HG02571 (cell line): Measurements from ENCODE around the gene INVS.
"Not testable (repeated sequence)": the region's sequence is repeated elsewhere in the genome, so short reads cannot be mapped to it uniquely, and the experiment has no call there.

Source experiments
- ATAC-seq: cut with Tn5 transposase; IDR thresholded peaks from one replicate; pipeline ENCODE4 v1.9.1; 2021; ENCODE audit warnings: mild to moderate bottlenecking, moderate library complexity; ENCODE audit not compliant: unreplicated experiment

INVS gene

DNA sequence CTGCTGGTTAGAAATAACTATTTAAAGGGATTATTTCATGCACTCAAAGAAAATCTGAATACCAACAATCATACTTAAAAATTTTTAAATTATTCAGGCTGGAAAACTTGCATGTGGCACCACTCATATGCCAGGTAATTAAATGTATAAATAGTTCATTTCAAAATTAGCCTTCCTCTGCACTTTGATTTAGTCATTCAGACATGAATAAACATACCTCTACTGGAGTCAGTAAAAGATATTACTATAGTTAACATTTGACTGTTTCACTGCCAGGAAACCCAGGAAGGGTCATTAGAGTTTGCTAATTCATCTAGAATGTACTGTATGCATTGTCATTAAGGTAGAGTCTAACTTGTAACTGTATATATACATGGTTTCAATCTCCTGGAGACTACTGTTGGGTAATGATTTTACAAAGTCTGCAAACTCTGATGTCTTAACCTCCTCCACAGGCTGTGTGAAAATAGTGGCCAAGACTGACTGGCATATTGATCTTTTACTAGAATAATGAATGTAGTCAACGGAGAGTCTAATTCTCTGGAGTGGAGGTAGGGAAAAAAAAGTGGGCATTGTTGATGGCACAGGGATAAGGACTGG, 210.0 kb downstream of the INVS start:
- no peak for ATAC-seq

DNA sequence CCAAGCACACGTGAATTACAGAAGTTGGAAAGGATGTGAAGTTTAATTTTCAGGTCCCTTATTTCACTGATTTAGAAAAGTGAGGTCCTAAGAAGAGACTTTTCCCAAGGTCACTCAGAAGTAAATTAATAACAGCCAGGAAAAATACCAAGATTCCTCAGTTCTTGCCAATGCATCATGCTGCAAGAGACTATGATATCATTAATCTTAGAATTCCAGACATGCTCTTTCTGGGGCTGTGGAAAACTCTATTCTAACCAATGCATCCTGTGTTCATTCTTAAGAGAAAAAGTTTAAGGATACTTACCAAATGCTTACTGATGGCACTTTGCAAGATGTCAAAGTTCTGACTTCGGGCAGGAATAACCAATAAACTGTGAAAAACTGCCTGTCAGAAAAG, 210.9 kb downstream of the INVS start:
- ATAC-seq, result no peak

DNA sequence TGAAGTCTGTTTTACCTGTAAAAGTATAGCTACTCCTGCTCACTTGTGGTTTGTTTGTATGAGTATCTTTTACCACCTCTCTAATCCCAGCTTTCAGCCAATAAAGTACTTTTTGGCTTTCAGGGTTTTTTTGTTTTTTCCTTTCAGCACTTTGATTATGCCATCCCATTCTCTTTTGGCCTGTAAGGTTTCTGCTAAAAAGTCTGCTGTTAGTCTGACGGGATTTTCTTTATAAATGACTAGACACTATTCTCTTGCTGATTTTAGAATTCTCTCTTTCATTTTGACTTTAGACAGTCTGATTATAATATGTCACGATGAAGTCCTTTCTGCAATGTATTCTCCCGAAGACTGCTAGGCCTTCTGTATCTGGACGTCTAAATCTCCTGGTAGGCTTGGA, 216.5 kb downstream of the INVS start:
- no peak for ATAC-seq

DNA sequence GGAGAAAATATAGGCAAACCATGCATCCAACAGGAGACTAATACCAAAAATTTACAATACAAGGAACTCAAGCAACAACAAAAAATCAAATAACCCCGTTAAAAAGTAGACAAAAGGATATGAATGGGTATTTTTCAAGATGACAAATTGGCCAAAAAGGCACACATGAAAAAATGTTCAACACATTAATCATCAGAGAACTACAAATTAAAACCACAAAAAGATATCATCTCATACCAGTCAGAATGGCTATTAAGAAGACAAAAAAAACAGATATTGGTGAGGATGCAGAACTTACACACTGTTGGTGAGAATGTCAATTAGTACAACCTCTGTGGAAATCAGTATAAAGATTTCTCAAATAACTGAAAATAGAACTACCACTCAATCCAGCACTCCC, 218.7 kb downstream of the INVS start:
- ATAC-seq, result no peak

DNA sequence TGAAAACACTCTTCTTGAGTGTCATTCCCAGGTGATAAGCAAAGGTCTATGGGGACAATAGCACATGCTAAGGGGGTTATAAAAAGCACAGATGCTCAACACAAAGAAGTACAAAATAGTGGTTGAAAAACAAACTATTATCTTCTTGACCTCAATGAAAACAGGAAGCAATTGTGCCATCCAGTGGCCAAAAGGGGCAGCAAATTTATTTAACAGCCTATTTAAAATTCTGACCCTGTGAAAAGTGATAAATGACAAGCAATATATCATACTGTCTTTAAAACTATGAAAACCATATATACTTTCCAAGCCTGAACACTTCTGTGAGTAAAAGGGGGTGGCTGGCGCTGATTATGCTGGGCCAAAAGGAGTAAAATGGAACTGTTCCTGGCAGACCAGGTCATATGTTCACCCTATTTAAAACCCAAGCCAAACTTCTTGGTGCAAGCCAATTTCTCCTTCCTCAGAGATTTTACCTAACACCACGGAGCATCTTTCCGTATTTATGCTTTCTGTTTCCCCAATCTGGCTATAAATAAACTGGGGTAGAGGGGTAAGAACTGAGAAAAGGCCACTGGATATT, 224.0 kb downstream of the INVS start:
- no peak for ATAC-seq

DNA sequence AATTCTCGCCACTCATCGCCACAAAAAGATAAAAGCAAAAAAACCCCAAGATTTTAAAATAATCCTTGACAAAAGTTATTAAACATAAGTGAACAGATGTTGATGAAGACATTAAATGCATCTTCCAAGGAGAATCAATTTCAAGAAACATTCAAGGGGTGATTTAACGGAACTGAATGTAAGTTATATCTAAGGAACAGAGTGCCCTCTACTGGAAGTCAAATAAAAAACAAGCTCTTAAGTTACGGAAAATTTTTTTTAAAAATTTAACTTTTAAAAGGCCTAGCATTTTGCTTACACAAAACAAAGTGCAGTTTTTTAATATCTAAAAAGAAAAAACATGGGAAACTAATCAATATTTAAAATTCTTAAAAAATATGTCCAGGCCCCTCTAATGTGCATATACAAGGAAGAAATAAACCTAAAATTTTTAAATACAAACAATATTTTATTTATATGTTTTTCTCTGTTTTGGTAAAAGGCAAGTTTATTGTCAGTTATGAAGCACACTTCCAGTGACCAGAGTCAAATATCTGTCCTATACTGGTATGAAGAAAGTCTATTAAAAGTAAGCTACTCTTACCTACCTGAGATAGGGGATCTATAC, 225.7 kb downstream of the INVS start:
- ATAC-seq, result no peak

DNA sequence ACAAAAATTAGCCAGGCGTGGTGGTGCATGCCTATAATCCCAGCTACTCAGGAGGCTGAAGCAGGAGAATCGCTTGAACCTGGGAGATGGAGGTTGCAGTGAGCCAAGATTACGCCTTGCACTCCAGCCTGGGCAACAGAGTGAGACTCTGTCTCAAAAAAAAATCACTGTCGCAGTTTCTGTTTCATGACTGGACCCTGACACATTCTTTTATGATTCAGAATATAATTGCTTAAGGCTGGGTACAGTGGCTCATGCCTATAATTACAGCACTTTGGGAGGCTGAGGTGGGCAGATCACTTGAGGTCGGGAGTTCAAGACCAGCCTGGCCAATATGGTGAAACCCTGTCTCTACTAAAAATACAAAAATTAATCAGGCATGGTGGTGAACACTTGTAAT, 239.7 kb downstream of the INVS start:
- not testable (repeated sequence) for ATAC-seq

DNA sequence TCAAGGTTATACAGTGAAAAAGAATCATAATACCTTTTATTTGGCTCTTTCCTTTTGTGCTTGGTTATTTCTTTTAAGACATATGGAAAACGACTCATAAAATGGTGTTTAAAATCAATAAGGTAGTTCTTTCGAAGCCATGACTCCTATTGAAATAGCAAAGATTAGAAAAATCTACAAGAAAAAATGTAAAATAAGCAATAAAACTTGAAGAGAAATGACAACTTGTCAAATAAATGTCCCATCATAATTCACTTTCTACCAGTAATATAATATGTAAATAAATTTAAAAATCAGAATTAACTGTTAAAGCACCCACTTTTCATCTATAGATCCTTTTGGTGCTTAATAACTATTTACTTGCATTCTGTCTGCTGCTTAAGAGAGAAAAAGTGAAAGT, 241.2 kb downstream of the INVS start:
- ATAC-seq, result no peak

DNA sequence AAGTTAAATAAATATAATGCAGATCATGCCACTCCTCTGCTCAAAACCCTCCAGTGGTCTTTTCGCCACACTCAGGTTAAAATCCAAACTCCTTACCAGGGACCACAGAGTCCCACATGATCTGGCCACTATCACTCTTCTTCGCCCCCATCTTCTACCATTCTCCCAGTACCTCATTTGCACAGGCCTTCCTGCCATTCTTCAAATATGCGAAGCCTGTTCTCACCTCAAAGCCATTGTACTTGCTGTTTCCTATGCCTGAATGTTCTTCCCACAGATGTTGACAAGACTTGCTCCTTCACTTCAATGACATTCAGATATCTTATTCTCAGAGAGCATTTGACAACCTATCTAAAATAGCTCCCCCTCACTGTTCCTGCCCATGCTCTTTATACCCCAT, 242.8 kb downstream of the INVS start:
- no peak for ATAC-seq

DNA sequence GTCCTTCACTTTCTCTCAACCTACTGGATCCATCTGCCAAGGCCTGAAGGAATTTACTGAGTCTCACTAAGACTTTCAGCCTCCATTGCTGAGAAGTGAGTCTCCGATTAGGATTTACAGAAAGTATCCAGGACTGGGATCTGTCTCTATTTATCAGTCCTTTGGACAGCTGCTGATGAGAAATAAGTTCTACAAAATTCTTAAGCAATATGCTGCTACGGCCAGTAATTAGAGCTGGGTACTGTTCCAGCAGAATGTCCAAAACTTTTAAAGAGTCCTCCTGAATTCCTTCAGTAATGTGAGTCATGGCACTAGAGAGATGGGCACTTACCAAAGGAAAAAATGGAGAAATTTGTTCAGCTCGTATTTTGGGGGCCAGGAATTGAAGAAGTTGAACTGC, 247.8 kb downstream of the INVS start:
- ATAC-seq, result no peak

DNA sequence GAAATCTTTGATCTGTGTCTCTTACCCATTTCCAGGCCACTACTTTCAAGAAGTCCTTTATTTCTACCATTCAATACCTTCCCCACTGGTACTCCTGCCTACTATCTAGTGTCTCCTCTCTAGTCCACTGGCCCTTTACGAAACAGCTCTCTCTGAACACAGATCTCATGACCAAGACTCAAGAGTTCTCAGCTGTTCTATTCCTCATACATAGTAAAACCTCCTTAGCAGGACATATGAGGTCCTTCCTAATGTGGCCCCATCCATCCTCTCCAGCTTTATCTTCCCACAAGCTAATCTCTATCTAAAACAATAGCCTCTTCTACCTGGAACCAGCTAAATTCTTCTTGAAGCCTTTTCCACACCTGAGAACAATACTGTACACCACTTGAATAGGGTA, 251.1 kb downstream of the INVS start:
- no peak for ATAC-seq
